GM12878 (cell line): ENCODE measurements around the gene ZSCAN25.

Source experiments
- ATF3 ChIP-seq: IDR thresholded peaks from 2 replicates; pipeline ENCODE4 v1.6.1; 2011; ENCODE audit warnings: low read depth, mild to moderate bottlenecking, low read length, moderate library complexity, borderline replicate concordance; ENCODE audit errors: extremely low read depth
- GABPA ChIP-seq: IDR thresholded peaks from 2 replicates; pipeline ENCODE4 v1.6.1; 2014; ENCODE audit warnings: antibody characterized with exemption, low read depth, mild to moderate bottlenecking, inconsistent platforms
- NFIC ChIP-seq: IDR thresholded peaks from 2 replicates; pipeline ENCODE4 v1.6.1; 2012; ENCODE audit warnings: low read depth, mild to moderate bottlenecking, inconsistent platforms, low read length, moderate library complexity

- TF ChIP-seq GABPA (no peak), ATF3 (no peak), NFIC (no peak)
Measured at GRCh38 chr7:99623702-99624447, 7.1 kb downstream of the ZSCAN25 start.
